H9 (cell line): Measurements from ENCODE around the gene TMUB2. TPM values are rescaled to one million over a fixed set of nuclear protein-coding genes. Genes with fewer than 3 reads are reported as not detected.

Experiments used
- DNase-seq: peaks from one replicate; pipeline ENCODE4 v3.0.0-alpha.2; 2017
- H2AFZ ChIP-seq: one replicate; pipeline ENCODE4 v1.6.1; 2013; ENCODE audit warnings: mild to moderate bottlenecking, low read length, control low read depth, moderate library complexity
- H2AK5ac ChIP-seq: 2 replicates; pipeline ENCODE4 v1.6.1; 2013; ENCODE audit warnings: low read length, control low read depth, mixed read lengths; ENCODE audit not compliant: insufficient read length
- H2BK120ac ChIP-seq: one replicate; pipeline ENCODE4 v1.6.1; 2013; ENCODE audit warnings: low read depth, mild to moderate bottlenecking, low read length, control low read depth, inconsistent platforms; ENCODE audit not compliant: poor library complexity, severe bottlenecking
- H2BK12ac ChIP-seq: 2 replicates; pipeline ENCODE4 v1.6.1; 2013; ENCODE audit warnings: low read length, control low read depth, mixed read lengths, low read depth; ENCODE audit not compliant: insufficient read length
- H2BK15ac ChIP-seq: 2 replicates; pipeline ENCODE4 v1.6.1; 2013; ENCODE audit warnings: low read depth, low read length, control low read depth
- H2BK20ac ChIP-seq: one replicate; pipeline ENCODE4 v1.6.1; 2013; ENCODE audit warnings: low read depth, mild to moderate bottlenecking, low read length, control low read depth, inconsistent platforms; ENCODE audit not compliant: poor library complexity, severe bottlenecking
- H2BK5ac ChIP-seq: 2 replicates; pipeline ENCODE4 v1.6.1; 2013; ENCODE audit warnings: low read length, control low read depth, mixed read lengths; ENCODE audit not compliant: insufficient read length
- H3K14ac ChIP-seq: 2 replicates; pipeline ENCODE4 v1.6.1; 2013; ENCODE audit warnings: low read length, control low read depth; ENCODE audit not compliant: insufficient read depth
- H3K18ac ChIP-seq: 2 replicates; pipeline ENCODE4 v1.6.1; 2013; ENCODE audit warnings: low read depth, mild to moderate bottlenecking, mixed read lengths, low read length, control low read depth; ENCODE audit not compliant: insufficient read length
- H3K23ac ChIP-seq: 2 replicates; pipeline ENCODE4 v1.6.1; 2013; ENCODE audit warnings: low read length, control low read depth, mixed read lengths, low read depth; ENCODE audit not compliant: insufficient read length
- H3K23me2 ChIP-seq: 2 replicates; pipeline ENCODE4 v1.6.1; 2013; ENCODE audit warnings: low read depth, mild to moderate bottlenecking, mixed read lengths, low read length, control low read depth; ENCODE audit not compliant: insufficient read length, poor library complexity, severe bottlenecking
- H3K27ac ChIP-seq: 2 replicates; pipeline ENCODE4 v1.5.1; 2013; ENCODE audit warnings: low read length, control low read depth, mixed read lengths, low read depth; ENCODE audit not compliant: insufficient read length
- H3K27me3 ChIP-seq: 2 replicates; pipeline ENCODE4 v1.6.1; 2013; ENCODE audit warnings: low read length, control low read depth, inconsistent platforms; ENCODE audit not compliant: insufficient read depth
- H3K4ac ChIP-seq: 2 replicates; pipeline ENCODE4 v1.6.1; 2013; ENCODE audit warnings: low read depth, mild to moderate bottlenecking, control low read depth, inconsistent platforms, low read length, moderate library complexity
- H3K4me1 ChIP-seq: 2 replicates; pipeline ENCODE4 v1.6.1; 2013; ENCODE audit warnings: low read length, control low read depth, inconsistent platforms; ENCODE audit not compliant: insufficient read depth
- H3K4me2 ChIP-seq: 2 replicates; pipeline ENCODE4 v1.6.1; 2013; ENCODE audit warnings: low read length, control low read depth, mixed read lengths; ENCODE audit not compliant: insufficient read length, insufficient read depth
- H3K56ac ChIP-seq: 2 replicates; pipeline ENCODE4 v1.6.1; 2013; ENCODE audit warnings: low read depth, mild to moderate bottlenecking, mixed read lengths, low read length, control low read depth; ENCODE audit not compliant: insufficient read length
- H3K79me1 ChIP-seq: 2 replicates; pipeline ENCODE4 v1.6.1; 2013; ENCODE audit warnings: low read depth, mild to moderate bottlenecking, moderate library complexity, low read length, control low read depth, inconsistent platforms; ENCODE audit not compliant: insufficient read depth, poor library complexity, severe bottlenecking
- H3K79me2 ChIP-seq: 2 replicates; pipeline ENCODE4 v1.6.1; 2013; ENCODE audit warnings: low read length, control low read depth, inconsistent platforms; ENCODE audit not compliant: insufficient read depth
- H3K9ac ChIP-seq: 2 replicates; pipeline ENCODE4 v1.6.1; 2013; ENCODE audit warnings: low read length, control low read depth, mixed read lengths; ENCODE audit not compliant: insufficient read length; ENCODE audit errors: extremely low read depth
- H3K9me3 ChIP-seq: one replicate; pipeline ENCODE4 v1.6.1; 2013; ENCODE audit warnings: low read depth, low read length, inconsistent platforms; ENCODE audit not compliant: control insufficient read depth
- H3T11ph ChIP-seq: one replicate; pipeline ENCODE4 v1.6.1; 2013; ENCODE audit warnings: mild to moderate bottlenecking, low read length, control low read depth, inconsistent platforms
- H4K20me1 ChIP-seq: one replicate; pipeline ENCODE4 v1.6.1; 2013; ENCODE audit not compliant: control insufficient read depth, insufficient read length, insufficient read depth
- H4K5ac ChIP-seq: 2 replicates; pipeline ENCODE4 v1.6.1; 2013; ENCODE audit warnings: low read depth, mild to moderate bottlenecking, mixed read lengths, low read length, control low read depth; ENCODE audit not compliant: insufficient read length
- H4K8ac ChIP-seq: replicated peaks from 2 replicates; pipeline ENCODE4 v1.6.1; 2013; ENCODE audit warnings: low read length, control low read depth, mixed read lengths, low read depth; ENCODE audit not compliant: insufficient read length
- H4K91ac ChIP-seq: 2 replicates; pipeline ENCODE4 v1.6.1; 2013; ENCODE audit warnings: low read depth, mild to moderate bottlenecking, moderate library complexity, mixed read lengths, low read length, control low read depth; ENCODE audit not compliant: insufficient read length
- H3K27ac Mint-ChIP-seq, 3 experiments: 2 replicates in 2 of 3; 3 replicates in 1 of 3; pipeline ENCODE4 v1.8.0; 2020 to 2021; ENCODE audit warnings: mixed read lengths in 3 of 3, mild to moderate bottlenecking in 1 of 3, moderate library complexity in 1 of 3
- H3K27me3 Mint-ChIP-seq: 2 replicates; pipeline ENCODE4 v1.8.0; 2021; ENCODE audit warnings: low read depth, mild to moderate bottlenecking, moderate library complexity, mixed read lengths
- H3K36me3 Mint-ChIP-seq, 3 experiments: 2 replicates in 2 of 3; 3 replicates in 1 of 3; pipeline ENCODE4 v1.8.0; 2020 to 2021; ENCODE audit warnings: low read depth in 3 of 3, mixed read lengths in 3 of 3; ENCODE audit not compliant: insufficient read depth in 1 of 3
- H3K4me1 Mint-ChIP-seq, 2 experiments: 2 replicates each; pipeline ENCODE4 v1.8.0; 2020; ENCODE audit warnings: mixed read lengths in 2 of 2
- H3K4me3 Mint-ChIP-seq, 2 experiments: 2 replicates in 1 of 2; 3 replicates in 1 of 2; pipeline ENCODE4 v1.8.0; 2020 to 2021; ENCODE audit warnings: mild to moderate bottlenecking in 2 of 2, mixed read lengths in 2 of 2, moderate library complexity in 1 of 2
- H3K9me3 Mint-ChIP-seq, 2 experiments: 2 replicates in 1 of 2; 3 replicates in 1 of 2; pipeline ENCODE4 v1.8.0; 2020; ENCODE audit warnings: mild to moderate bottlenecking in 2 of 2, mixed read lengths in 2 of 2, moderate library complexity in 1 of 2
- WGBS: extraction: QIAGEN DNeasy Blood & Tissue Kit; methylation state at CpG from one replicate; pipeline ENCODE4 v1.1.7; 2013; ENCODE audit warnings: missing lambda C conversion rate, low lambda C conversion rate, mixed read lengths; ENCODE audit not compliant: insufficient read length; ENCODE audit errors: extremely low coverage; 5-methylcytosine and 5-hydroxymethylcytosine counted together
- total RNA-seq: library from RNA; stranded (reverse); gene quantifications from 2 replicates; pipeline ENCODE4 v1.2.1, GENCODE V29; 2021
- TF ChIP-seq, protein P1 (sequence below): fragments of 200-600 bp; sonication (generic); conservative IDR thresholded peaks from 3 replicates; pipeline ENCODE4 v1.8.0; 2021; ENCODE audit warnings: antibody characterized with exemption, mild to moderate bottlenecking

TMUB2 gene
- total RNA-seq, 1 experiment from 2014 or later = 22.9 TPM

DNA sequence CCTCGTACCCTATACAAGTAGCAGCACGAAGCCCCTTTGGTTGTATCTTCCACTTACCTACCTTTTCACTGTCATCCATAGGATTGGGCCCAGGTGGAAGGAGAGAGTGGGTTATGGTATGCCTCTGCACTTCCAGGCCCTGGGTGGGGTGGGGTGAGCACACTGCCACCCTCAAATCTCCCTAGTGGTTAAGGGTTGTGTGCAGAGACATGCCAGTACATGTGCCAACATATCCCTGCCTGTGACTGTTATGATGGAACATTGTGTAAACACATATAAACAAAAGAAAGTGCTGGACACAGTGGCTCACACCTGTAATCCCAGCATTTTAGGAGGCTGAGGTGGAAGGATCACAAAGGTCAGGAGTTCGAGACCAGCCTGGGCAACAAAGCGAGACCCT, 33.9 kb upstream of the TMUB2 start:
- Histone ChIP-seq H3K14ac (no peak overlapping the region), H3K23ac (no peak overlapping the region), H3K9me3 (no peaks in the 10 kb centered on the region), H2AK5ac (no peak overlapping the region), H3K23me2 (no peaks in the 10 kb centered on the region), H3T11ph (no peak overlapping the region), H3K9ac (no peak overlapping the region), H3K56ac (no peak overlapping the region), H3K27ac (no peak overlapping the region), H3K4me1 (no peaks in the 10 kb centered on the region), H3K4ac (no peak overlapping the region), H4K91ac (no peak overlapping the region), H4K8ac (no peak overlapping the region), H2BK20ac (no peak overlapping the region), H3K79me2 (peaks cover 3% of the 10 kb centered on the region; the same call in 1 of the 2 replicates), H2BK5ac (no peak overlapping the region), H2BK15ac (no peak overlapping the region), H2BK12ac (no peak overlapping the region), H4K20me1 (no peaks in the 10 kb centered on the region), H3K18ac (no peak overlapping the region), H3K27me3 (no peaks in the 10 kb centered on the region), H3K4me2 (no peak overlapping the region), H2AFZ (no peak overlapping the region), H3K79me1 (peaks cover 8% of the 10 kb centered on the region), H2BK120ac (no peak overlapping the region), H4K5ac (no peak overlapping the region)
- no CpG with 5 or more reads among the region's 4 CpGs for WGBS
- Mint-ChIP-seq H3K9me3 (no peaks in the 10 kb centered on the region), H3K27me3 (no peaks in the 10 kb centered on the region), H3K4me3 (no peak overlapping the region; a peak in 1 of 5 replicates), H3K4me1 (no peaks in the 10 kb centered on the region), H3K36me3 (peaks cover 41 to 82% (median 74%) of the 10 kb centered on the region in 3 experiments), H3K27ac (peak overlapping the region; percentile 18 to 66 (median 39); a peak in 2 of 7 replicates)
- TF ChIP-seq, protein P1, sequence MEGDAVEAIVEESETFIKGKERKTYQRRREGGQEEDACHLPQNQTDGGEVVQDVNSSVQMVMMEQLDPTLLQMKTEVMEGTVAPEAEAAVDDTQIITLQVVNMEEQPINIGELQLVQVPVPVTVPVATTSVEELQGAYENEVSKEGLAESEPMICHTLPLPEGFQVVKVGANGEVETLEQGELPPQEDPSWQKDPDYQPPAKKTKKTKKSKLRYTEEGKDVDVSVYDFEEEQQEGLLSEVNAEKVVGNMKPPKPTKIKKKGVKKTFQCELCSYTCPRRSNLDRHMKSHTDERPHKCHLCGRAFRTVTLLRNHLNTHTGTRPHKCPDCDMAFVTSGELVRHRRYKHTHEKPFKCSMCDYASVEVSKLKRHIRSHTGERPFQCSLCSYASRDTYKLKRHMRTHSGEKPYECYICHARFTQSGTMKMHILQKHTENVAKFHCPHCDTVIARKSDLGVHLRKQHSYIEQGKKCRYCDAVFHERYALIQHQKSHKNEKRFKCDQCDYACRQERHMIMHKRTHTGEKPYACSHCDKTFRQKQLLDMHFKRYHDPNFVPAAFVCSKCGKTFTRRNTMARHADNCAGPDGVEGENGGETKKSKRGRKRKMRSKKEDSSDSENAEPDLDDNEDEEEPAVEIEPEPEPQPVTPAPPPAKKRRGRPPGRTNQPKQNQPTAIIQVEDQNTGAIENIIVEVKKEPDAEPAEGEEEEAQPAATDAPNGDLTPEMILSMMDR = no peak
- no peak for DNase-seq
